Midbrain (tissue), 1 donor: ENCODE results near the gene ZNF185.

Source experiments
- DNase-seq: peaks from one replicate; lab custom pipeline; 2025; lab: John Stamatoyannopoulos, UW

Gene ZNF185

DNA sequence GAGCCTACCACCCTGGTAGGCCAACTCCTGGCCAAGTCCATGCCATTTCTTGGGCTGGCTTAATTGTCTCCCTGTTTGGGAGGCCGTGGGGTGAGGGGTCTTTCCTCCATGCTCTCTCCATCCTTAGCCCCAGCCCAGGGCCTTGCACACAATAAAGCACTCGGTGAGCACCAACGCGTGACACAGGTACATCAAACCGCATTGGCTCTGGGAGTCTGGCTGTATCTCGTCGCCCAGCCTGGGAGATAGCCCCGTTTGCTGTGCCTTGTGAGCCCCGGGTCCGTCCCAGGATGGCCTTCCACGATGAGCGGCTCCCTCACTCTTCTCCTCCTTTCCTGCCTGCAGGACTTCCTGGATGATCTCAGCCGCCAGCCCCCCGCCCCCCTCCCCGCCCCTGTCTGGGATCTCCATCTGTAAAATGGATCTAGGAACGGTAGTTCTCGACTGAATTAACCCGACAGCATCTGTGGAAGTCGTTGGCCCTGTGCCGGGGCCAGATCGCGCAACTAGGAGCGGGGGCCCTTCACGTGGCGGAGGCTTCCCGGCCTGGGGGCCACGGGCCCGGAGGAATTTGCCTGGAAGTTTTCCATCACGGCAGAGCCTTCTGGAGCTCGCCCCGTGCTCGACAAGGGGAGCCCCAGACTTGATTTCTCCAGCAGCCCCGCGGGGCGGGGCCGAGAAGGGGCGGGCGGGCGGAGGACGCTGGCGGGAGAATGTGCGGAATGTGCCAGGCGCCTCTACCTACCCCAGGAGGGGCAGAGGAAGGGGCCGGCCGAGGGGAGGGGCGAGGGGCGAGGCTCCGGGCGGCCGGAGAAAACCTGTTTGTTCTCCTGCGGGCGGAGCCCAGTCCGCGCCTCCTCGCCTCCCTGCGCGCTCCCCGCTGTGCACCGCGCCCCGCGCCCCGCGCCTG lies at the start of gene ZNF185:
ZNF185 (plus strand) TSS at position 846 of the 910 bp plus-strand sequence. CDS start 16,423 bp downstream, outside the sequence.
- DNase-seq, result no peak

- peak; percentile 12 for DNase-seq
Observed at GRCh38 chrX:152850465-152850864, 47.4 kb upstream of the ZNF185 start.

GRCh38 chrX:152853986-152854385 lies 43.9 kb upstream of the ZNF185 start:
- no peak for DNase-seq

DNA sequence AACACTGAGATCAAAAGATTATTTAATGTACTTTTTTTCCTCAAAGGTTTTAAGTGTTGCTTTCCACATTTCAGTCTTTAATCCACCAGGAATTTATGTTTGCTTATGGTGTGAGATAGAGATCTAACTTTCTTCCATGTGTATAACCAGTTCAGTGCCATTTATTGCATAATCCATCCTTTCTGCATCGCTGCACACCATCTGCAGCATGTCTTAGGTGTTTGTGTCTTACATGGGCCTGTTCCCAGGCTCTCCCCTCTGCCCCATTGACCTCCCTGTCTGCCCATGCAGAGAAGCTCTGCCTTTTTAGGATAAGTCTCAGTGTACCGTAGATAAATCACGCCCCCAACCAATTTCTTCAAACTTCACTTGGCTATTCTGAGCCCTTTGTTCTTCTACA lies 36.8 kb upstream of the ZNF185 start:
- no peak for DNase-seq

DNA sequence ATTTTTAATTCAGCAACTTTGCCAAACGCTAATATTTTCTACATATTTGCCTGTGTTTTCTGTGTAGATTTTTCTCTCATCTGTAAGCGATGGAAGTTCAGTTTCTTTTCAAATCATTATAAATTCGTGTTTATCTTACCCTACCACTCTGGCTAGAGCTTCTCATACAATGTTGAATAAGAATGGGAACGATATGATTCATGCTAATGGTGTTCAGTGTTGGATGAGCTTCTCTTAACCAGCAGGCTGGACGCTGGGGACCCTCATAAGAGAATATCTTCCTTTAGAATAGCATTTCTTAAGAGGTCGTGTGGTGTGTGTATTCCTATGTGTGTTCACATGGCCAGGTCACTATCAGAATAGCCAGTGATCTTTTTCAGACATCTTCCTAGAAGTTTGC lies 36.0 kb upstream of the ZNF185 start:
- no peak for DNase-seq

- no peak for DNase-seq
Observed at GRCh38 chrX:152865232-152865920, 32.5 kb upstream of the ZNF185 start.

DNA sequence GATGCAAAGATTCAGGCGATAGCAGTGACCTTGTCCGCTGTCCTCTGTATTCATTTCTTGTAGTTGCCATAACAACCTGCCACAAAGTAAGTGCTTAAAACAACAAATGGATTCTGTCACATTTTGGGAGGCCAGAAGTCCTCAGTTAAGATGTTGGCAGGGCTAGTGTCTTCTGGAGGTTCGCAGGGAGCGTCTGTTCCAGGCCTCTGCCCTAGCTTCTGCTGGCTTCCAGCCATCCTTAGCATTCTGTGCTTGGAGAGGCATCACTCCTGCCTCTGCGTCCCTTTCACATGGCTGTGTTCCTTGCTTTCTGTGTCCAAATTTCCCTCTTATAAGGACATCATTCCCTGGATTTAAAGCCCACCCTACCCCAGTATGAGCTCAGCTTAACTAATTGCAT lies 31.5 kb upstream of the ZNF185 start:
- DNase-seq, result no peak

GRCh38 chrX:152869972-152870371 lies 27.9 kb upstream of the ZNF185 start:
- DNase-seq, result no peak

DNA sequence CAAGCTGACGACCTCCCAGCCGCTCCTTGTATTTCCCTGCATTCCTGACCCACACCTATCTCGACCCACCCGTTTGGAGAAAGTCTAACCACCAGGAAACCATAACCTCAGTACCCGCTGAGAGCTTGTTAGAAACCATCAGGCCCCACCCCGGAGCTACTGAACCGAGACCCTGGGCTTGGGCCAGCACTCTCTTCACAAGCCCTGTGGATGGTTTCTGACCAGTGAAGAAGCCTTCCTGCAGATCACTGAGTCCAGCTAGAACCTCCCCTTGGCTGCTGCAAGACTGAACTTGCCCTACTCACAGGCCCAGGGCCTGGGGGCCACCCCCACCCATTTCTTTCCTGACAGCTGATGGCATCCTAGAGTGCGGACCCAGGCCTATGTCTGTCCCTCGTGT lies 26.6 kb upstream of the ZNF185 start:
- DNase-seq, result no peak

DNA sequence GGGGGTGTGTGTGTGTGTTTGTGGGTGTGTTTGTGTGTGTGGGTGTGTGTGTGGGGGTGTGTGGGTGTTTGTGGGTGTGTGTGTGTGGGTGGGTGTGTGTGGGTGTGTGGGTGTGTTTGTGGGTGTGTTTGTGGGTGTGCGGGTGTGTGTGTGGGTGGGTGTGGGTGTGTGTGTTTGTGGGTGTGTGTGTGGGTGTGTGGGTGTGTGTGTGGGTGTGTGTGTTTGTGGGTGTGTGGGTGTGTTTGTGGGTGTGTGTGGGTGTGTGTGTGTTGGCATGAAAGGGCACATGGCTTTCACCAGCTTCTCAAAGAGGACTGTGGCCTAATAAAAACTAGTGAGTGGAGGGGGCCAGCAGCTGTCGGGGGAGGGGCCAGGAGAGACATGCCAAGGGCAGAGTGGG lies 25.3 kb upstream of the ZNF185 start:
- DNase-seq, result no peak

DNA sequence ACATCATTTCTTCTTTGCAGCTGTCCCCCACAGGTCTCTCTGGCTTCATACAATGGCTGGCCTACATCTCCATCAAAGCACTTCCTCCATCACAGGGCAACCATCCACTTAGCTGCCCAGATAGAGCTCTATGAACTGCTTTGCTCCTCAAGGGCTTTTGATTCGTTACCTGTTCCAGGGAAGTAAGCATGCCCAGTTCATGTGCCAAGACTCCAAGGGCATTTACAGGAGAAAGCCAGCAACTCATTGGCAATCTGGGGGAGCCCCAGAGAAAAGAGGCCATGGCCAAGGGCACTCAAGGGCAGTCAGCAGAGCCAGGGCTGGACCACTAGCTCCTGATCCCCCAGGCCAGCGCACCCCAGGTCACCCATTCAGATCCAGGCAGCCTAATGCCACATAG lies 24.5 kb upstream of the ZNF185 start:
- DNase-seq, result no peak

- DNase-seq, result no peak
Observed at GRCh38 chrX:152876931-152877840, 20.7 kb upstream of the ZNF185 start.

GRCh38 chrX:152878976-152879755 lies 18.7 kb upstream of the ZNF185 start:
- no peak for DNase-seq

- DNase-seq, result no peak
Observed at GRCh38 chrX:152881289-152881688, 16.6 kb upstream of the ZNF185 start.

DNA sequence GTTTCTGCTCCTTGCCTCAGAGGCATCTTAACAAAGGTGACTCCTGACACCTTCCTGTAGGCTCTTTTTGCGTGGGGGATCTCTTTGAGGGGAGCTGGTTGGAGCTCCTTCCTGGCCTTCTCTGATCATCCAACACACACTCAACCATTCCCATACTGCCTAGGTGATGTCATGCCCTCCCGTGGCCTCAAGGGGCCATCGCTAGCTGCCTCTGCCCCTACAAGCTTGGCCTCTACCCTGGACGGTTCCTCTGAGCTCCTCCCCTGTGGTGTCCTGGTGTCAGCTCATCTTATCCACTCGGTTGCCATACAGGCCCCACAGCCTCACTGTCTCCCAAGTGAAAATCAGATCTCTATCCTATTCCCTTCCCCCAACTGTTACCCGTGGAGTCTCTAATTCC lies 13.7 kb upstream of the ZNF185 start:
- DNase-seq, result no peak

DNA sequence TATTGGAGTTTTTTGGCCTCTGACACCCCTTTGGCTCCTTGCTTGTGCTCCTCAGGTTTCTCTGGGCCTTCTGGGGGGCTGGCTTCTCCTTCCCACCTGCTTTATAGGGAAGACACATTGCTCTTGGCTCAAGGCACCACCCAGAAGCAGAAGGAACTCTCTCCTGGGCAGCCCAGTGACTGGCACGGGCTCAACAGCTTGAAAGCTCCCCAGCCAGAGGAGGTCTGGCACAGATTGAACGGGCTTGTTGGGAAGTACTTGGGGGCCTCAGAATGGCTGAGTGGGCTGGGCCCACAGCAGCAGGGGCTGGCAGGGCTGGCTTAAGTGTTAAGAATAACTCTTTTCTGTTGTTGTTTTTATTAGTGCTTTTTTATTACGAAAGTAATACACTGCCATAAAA lies 11.2 kb upstream of the ZNF185 start:
- peak; percentile 7 for DNase-seq

DNA sequence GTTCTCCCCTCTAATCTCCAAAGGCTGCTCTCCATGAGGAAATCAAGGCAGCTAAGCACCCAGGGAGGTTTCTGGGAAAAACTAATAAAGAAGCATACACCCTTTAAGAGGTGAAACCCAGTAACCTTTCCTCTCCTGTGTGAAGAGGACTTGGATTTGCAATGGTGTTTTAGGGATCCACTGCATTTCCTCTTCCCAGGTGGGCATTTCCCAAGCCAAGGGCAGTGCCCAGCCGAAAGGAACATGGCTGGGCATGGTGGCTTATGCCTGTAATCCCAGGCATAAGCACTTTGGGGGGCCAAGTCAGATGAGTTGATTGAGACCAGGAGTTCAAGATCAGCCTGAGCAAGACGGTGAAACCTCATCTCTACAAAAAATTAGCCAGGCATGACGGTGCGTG lies 5.4 kb upstream of the ZNF185 start:
- DNase-seq, result no peak

- no peak for DNase-seq
Observed at GRCh38 chrX:152892999-152893891, 4.6 kb upstream of the ZNF185 start.

DNA sequence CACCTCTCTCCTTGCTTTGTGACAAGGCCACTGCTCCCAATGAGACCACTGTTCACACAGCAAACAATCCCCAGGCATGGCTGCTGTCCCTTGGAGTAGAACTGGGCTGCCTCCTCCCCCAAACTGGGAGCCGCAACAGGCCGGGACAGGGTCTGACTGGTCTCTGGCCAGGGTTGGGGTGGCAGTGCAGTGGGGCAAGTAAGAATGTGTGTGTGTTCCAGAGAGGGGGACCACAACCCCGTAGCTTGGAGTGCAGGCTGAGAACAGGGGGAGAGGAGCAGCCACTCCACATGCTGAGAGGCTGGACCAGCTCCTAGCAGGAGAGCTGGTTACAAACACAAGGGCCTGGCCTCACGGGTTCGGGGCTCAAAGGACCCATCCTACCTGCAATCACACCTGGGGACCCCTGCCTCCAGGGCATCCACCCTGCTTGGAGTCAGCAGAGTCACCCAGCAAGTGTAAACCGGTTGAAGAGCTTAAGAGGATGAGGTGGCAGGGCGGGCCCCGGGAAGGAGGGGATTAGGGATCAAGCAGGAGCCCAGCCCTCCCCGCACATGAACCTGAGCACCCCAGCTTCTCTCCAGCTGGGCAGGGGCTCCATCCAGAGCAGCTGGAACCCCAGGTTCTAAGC lies 3.8 kb upstream of the ZNF185 start:
- no peak for DNase-seq

- no peak for DNase-seq
Observed at GRCh38 chrX:152895121-152895520, 2.7 kb upstream of the ZNF185 start.
